Endothelial cell of umbilical vein (primary cell): ENCODE measurements around the gene MSL2. TPM values are rescaled to one million over a fixed set of nuclear protein-coding genes. Genes with fewer than 3 reads are reported as not detected.

ENCODE experiments used
- BruUV-seq: library from RNA; stranded (reverse); fragments of 400-500 nt; replicated peaks from 2 replicates; lab custom pipeline; 2021; lab: Mats Ljungman, UMichigan
- CTCF ChIA-PET: fragments of 300-600, 350-600 bp; sonication (Branson Sonifier 250); formaldehyde crosslinking; loops from one replicate; lab custom pipeline; 2021; ENCODE audit warnings: antibody characterized with exemption, inconsistent platforms; lab: Charles Lee
- POLR2A ChIA-PET: fragments of 300-600, 350-600 bp; sonication (Branson Sonifier 250); formaldehyde crosslinking; loops from one replicate; lab custom pipeline; 2021; ENCODE audit warnings: antibody characterized with exemption, inconsistent platforms; lab: Charles Lee
- DNase-seq: peaks from one replicate; pipeline ENCODE4 v3.0.0-alpha.2; 2011; ENCODE audit warnings: low read depth, low spot score
- FAIRE-seq: peaks from 2 replicates; lab custom pipeline; 2011; peaks lifted over from hg19 to GRCh38; lab: Jason Lieb, UNC
- H2AFZ ChIP-seq: 2 replicates; pipeline ENCODE4 v1.6.0; 2012; ENCODE audit warnings: low read depth, low read length, control low read depth, inconsistent platforms
- H3K27ac ChIP-seq: 2 replicates; pipeline ENCODE4 v1.5.1; 2011; ENCODE audit warnings: low read depth, mild to moderate bottlenecking, control low read depth, low read length, moderate library complexity; ENCODE audit not compliant: insufficient read depth
- H3K27me3 ChIP-seq, 2 experiments: 2 replicates each; pipeline versions ENCODE4 v1.6.0 to v1.6.1; 2011; ENCODE audit warnings: low read length in 2 of 2, mixed read lengths in 1 of 2; ENCODE audit not compliant: control insufficient read depth in 2 of 2, insufficient read depth in 2 of 2
- H3K36me3 ChIP-seq, 2 experiments: 2 replicates in 1 of 2; 3 replicates in 1 of 2; pipeline ENCODE4 v1.5.1; 2011; ENCODE audit warnings: low read length in 2 of 2, mild to moderate bottlenecking in 1 of 2, moderate library complexity in 1 of 2; ENCODE audit not compliant: control insufficient read depth in 2 of 2, insufficient read depth in 2 of 2; ENCODE audit errors: extremely low read depth in 1 of 2
- H3K4me1 ChIP-seq: 3 replicates; pipeline ENCODE4 v1.5.1; 2011; ENCODE audit warnings: mild to moderate bottlenecking, low read length; ENCODE audit not compliant: control insufficient read depth, insufficient read depth; ENCODE audit errors: extremely low read depth
- H3K4me2 ChIP-seq: 2 replicates; pipeline ENCODE4 v1.6.1; 2011; ENCODE audit warnings: low read length, control low read depth, mixed read lengths; ENCODE audit not compliant: insufficient read depth
- H3K4me3 ChIP-seq, 3 experiments: fragments of 200-600 bp in 1 of 3; sonication (generic), shearing (Covaris generic) in 1 of 3; replicated peaks in 1 of 3; 2 replicates each; pipeline ENCODE4 v1.5.1; 2011 to 2016; ENCODE audit warnings: control low read depth in 3 of 3, low read length in 3 of 3, mild to moderate bottlenecking in 2 of 3, inconsistent platforms in 1 of 3, low read depth in 1 of 3, moderate library complexity in 1 of 3; ENCODE audit not compliant: insufficient read depth in 1 of 3
- H3K79me2 ChIP-seq: 2 replicates; pipeline ENCODE4 v1.6.0; 2012; ENCODE audit warnings: low read length, inconsistent platforms; ENCODE audit not compliant: control insufficient read depth, insufficient read depth
- H3K9ac ChIP-seq: replicated peaks from 2 replicates; pipeline ENCODE3; 2011; ENCODE audit warnings: low read length, control low read depth; ENCODE audit not compliant: insufficient read depth; ENCODE audit errors: extremely low read depth
- H3K9me1 ChIP-seq: replicated peaks from 3 replicates; pipeline ENCODE4 v1.6.0; 2011; ENCODE audit warnings: mild to moderate bottlenecking, low read length; ENCODE audit not compliant: control insufficient read depth, insufficient read depth; ENCODE audit errors: extremely low read depth
- H3K9me3 ChIP-seq: replicated peaks from 2 replicates; pipeline ENCODE4 v1.5.1; 2012; ENCODE audit warnings: low read length, inconsistent platforms; ENCODE audit not compliant: control insufficient read depth, insufficient read depth
- H4K20me1 ChIP-seq: replicated peaks from 2 replicates; pipeline ENCODE3; 2011; ENCODE audit warnings: mild to moderate bottlenecking, low read length; ENCODE audit not compliant: control insufficient read depth, insufficient read depth; ENCODE audit errors: extremely low read depth
- CTCF ChIP-seq, 2 donors: IDR thresholded peaks; 1 replicate in 1 of 2; 2 replicates in 1 of 2; pipeline ENCODE4 v1.5.1; 2011; ENCODE audit warnings: low read length in 2 of 2, mild to moderate bottlenecking in 2 of 2, moderate library complexity in 2 of 2, control low read depth in 1 of 2, inconsistent platforms in 1 of 2, low read depth in 1 of 2; ENCODE audit not compliant: insufficient read depth in 1 of 2; ENCODE audit errors: extremely low read depth in 1 of 2
- EZH2 ChIP-seq: IDR thresholded peaks from 2 replicates; pipeline ENCODE4 v1.6.1; 2012; ENCODE audit warnings: borderline replicate concordance, low read depth, mild to moderate bottlenecking, moderate library complexity, low read length, inconsistent platforms; ENCODE audit not compliant: severe bottlenecking
- FOS ChIP-seq: IDR thresholded peaks from 2 replicates; pipeline ENCODE4 v1.6.1; 2011; ENCODE audit warnings: mild to moderate bottlenecking, low read length, moderate library complexity, borderline replicate concordance; ENCODE audit not compliant: insufficient read depth
- GATA2 ChIP-seq: IDR thresholded peaks from 2 replicates; pipeline ENCODE4 v1.7.0; 2011; ENCODE audit warnings: low read depth, mild to moderate bottlenecking, moderate library complexity, mixed read lengths, low read length; ENCODE audit not compliant: insufficient read length, insufficient read depth
- JUN ChIP-seq: IDR thresholded peaks from 2 replicates; pipeline ENCODE4 v1.6.1; 2011; ENCODE audit warnings: borderline replicate concordance, low read depth; ENCODE audit not compliant: insufficient read length, insufficient read depth
- MAX ChIP-seq: IDR thresholded peaks from 2 replicates; pipeline ENCODE4 v1.6.1; 2011; ENCODE audit not compliant: insufficient read depth, insufficient read length
- MYC ChIP-seq: IDR thresholded peaks from one replicate; pipeline ENCODE4 v1.6.1; 2011; ENCODE audit warnings: mild to moderate bottlenecking, low read depth, low read length
- POLR2A ChIP-seq: IDR thresholded peaks from 2 replicates; pipeline ENCODE4 v1.6.1; 2012; ENCODE audit warnings: low read depth, mild to moderate bottlenecking, control low read depth, low read length
- POLR2AphosphoS5 ChIP-seq: IDR thresholded peaks from 2 replicates; pipeline ENCODE4 v1.6.1; 2012; ENCODE audit warnings: low read depth, mild to moderate bottlenecking, control low read depth, low read length, moderate library complexity; ENCODE audit not compliant: insufficient read depth
- dilution Hi-C: fragments of 300-500 bp; cut with MboI; formaldehyde crosslinking; loops from one replicate; pipeline ENCODE4 v1.15.0; 2019; ENCODE audit warnings: low sequenced_read_pairs; ENCODE audit not compliant: extremely low pct_ligation_motif_present
- intact Hi-C: fragments of 100-400 bp; cut with micrococcal nuclease; formaldehyde crosslinking; loops from one replicate; pipeline ENCODE4 v1.10.0; 2022
- polyA plus RNA-seq, 4 experiments: library from polyadenylated mRNA; depleted of rRNA in 3 of 4; stranded (reverse) in 3 of 4; unstranded in 1 of 4; fragments of >200 nt; gene quantifications; 2 replicates each; pipeline versions ENCODE4 v1.2.1 to v1.2.3, GENCODE V29; 2011 to 2012; ENCODE audit warnings: missing spikeins in 1 of 4
- total RNA-seq: library from RNA; stranded (reverse); gene quantifications from 2 replicates; pipeline ENCODE4 v1.2.3, GENCODE V29; 2021

MSL2 gene
- total and polyA plus RNA-seq, 2 donors (not counting 3 experiments of a cell fraction or from before 2014, with no cell fraction given): 6.7 to 21.9 TPM

GRCh38 chr3:136197159-136197793 is 1.1 kb upstream of the MSL2 start:
- Histone ChIP-seq H3K4me1 (peaks cover 13% of the 10 kb centered on the region), H3K36me3 (no peaks in the 10 kb centered on the region), H3K9ac (peak overlapping the region; percentile 91), H3K4me3 (peak overlapping the region; percentile 36 to 48 (median 47)), H3K79me2 (peaks cover 34% of the 10 kb centered on the region), H4K20me1 (peaks cover 8% of the 10 kb centered on the region), H2AFZ (peak overlapping the region; percentile 69), H3K9me1 (no peaks in the 10 kb centered on the region), H3K4me2 (peak overlapping the region; percentile 91), H3K9me3 (no peaks in the 10 kb centered on the region), H3K27me3 (no peaks in the 10 kb centered on the region), H3K27ac (peak overlapping the region; percentile 93)
- FAIRE-seq (no peak), DNase-seq (no peak)
- TF ChIP-seq POLR2A (no peak), JUN (no peak), POLR2AphosphoS5 (no peak), MYC (no peak), EZH2 (no peak), FOS (no peak), CTCF (IDR thresholded peaks at IDR 0.05; ENCODE audit: extremely low read depth in 1 of 2, insufficient read depth in 1 of 2, low read depth in 1 of 2, low read length in 2 of 2) (no peak), MAX (no peak), GATA2 (no peak)
- intact Hi-C loops: loop anchor here (5.0 to 10.0 kb wide), 3 partner anchors 195 to 818 kb away; no protein-coding TSS in a partner anchor
- ChIA-PET CTCF (interaction anchor here (0.6 to 3.6 kb wide), 5 partner anchors 10 to 781 kb away, joined by 3 to 36 read pairs (median 9); partner anchors contain the start of gene STAG1), POLR2A (interaction anchor here (0.7 kb wide), 2 partner anchors 14 to 666 kb away, joined by 3 read pairs; no protein-coding TSS in a partner anchor)
- BruUV-seq: no TSS peak
- dilution Hi-C loops: no loop called here
